Upper lobe of right lung (tissue), 1 donor: Measurements from ENCODE around the gene DNAJC12. TPM values are rescaled to one million over a fixed set of nuclear protein-coding genes. Genes with fewer than 3 reads are reported as not detected.
"Not testable (repeated sequence)": the region's sequence is repeated elsewhere in the genome, so short reads cannot be mapped to it uniquely, and the experiment has no call there.

Experiments
- ATAC-seq: fragments of 200-7000 bp; cut with Tn5 transposase; one replicate; pipeline ENCODE4 v1.9.1; 2020; ENCODE audit warnings: mild to moderate bottlenecking, moderate library complexity
- DNase-seq: peaks from one replicate; pipeline ENCODE4 v3.0.0-alpha.2; 2020
- H3K27ac ChIP-seq: fragments of 200-600 bp; one replicate; pipeline ENCODE4 v1.8.0; 2022
- H3K27me3 ChIP-seq: fragments of 200-600 bp; one replicate; pipeline ENCODE4 v1.8.0; 2022; ENCODE audit warnings: mild to moderate bottlenecking
- H3K36me3 ChIP-seq: fragments of 200-600 bp; one replicate; pipeline ENCODE4 v1.8.0; 2022
- H3K4me1 ChIP-seq: fragments of 200-600 bp; one replicate; pipeline ENCODE4 v1.8.0; 2022
- H3K4me3 ChIP-seq: fragments of 200-600 bp; one replicate; pipeline ENCODE4 v1.8.0; 2022; ENCODE audit warnings: mild to moderate bottlenecking
- H3K9me3 ChIP-seq: fragments of 200-600 bp; one replicate; pipeline ENCODE4 v1.8.0; 2022
- CTCF ChIP-seq: fragments of 200-600 bp; IDR thresholded peaks from one replicate; pipeline ENCODE4 v1.8.0; 2022; ENCODE audit warnings: antibody characterized with exemption
- intact Hi-C: fragments of 100-400 bp; cut with DNase I; formaldehyde crosslinking; loops from one replicate; pipeline ENCODE4 v1.11.0; 2022
- total RNA-seq: library from RNA; stranded (reverse); fragmentation: NEBNext Ultra II Directional; extraction: Animal tissue kit (Norgen Biotek cat#: 25700); gene quantifications from one replicate; pipeline ENCODE4 v1.2.1, GENCODE V29; 2021
- donor health status: DM: no; HTN: yes; CAD: no; lungs with severe emphysema.

The DNAJC12 gene
- total RNA-seq, 1 donor from 2014 or later, result 1.6 TPM

GRCh38 chr10:67780759-67781538, 57.0 kb downstream of the DNAJC12 start:
- no peaks in the 10 kb centered on the region for H3K4me1 ChIP-seq
- ATAC-seq, result no peak

GRCh38 chr10:67780204-67780621, 57.8 kb downstream of the DNAJC12 start:
- intact Hi-C loops, H3K27me3 ChIP-seq, H3K4me1 ChIP-seq, H3K36me3 ChIP-seq, H3K4me3 ChIP-seq, ATAC-seq, DNase-seq, H3K27ac ChIP-seq, H3K9me3 ChIP-seq: not testable (repeated sequence)

More at GRCh38 chr10:67780759-67781538, 57.0 kb downstream of the DNAJC12 start:
- DNase-seq, result no peak
- no peak overlapping the region for H3K27ac ChIP-seq
- no peaks in the 10 kb centered on the region for H3K27me3 ChIP-seq
- H3K4me3 ChIP-seq, result no peak overlapping the region
- intact Hi-C loops, result no loop called here
- no peaks in the 10 kb centered on the region for H3K36me3 ChIP-seq
- H3K9me3 ChIP-seq, result no peaks in the 10 kb centered on the region
- TF ChIP-seq CTCF, result no peak

GRCh38 chr10:67779465-67780203, 58.4 kb downstream of the DNAJC12 start:
- ATAC-seq (peak; percentile 92), DNase-seq (no peak)
- no peak overlapping the region for H3K4me3 ChIP-seq
- no peaks in the 10 kb centered on the region for H3K9me3 ChIP-seq
- intact Hi-C loops, result no loop called here
- H3K4me1 ChIP-seq, result no peaks in the 10 kb centered on the region
- no peaks in the 10 kb centered on the region for H3K36me3 ChIP-seq
- H3K27me3 ChIP-seq, result no peaks in the 10 kb centered on the region
- TF ChIP-seq CTCF, result peak; percentile 83
- no peak overlapping the region for H3K27ac ChIP-seq

GRCh38 chr10:67776371-67776770, 61.6 kb downstream of the DNAJC12 start:
- no peak overlapping the region for H3K27ac ChIP-seq
- H3K4me1 ChIP-seq, result no peaks in the 10 kb centered on the region
- H3K4me3 ChIP-seq, result no peak overlapping the region
- DNase-seq (no peak), ATAC-seq (no peak)
- H3K27me3 ChIP-seq, result no peaks in the 10 kb centered on the region
- no peaks in the 10 kb centered on the region for H3K36me3 ChIP-seq
- no peak for TF ChIP-seq CTCF
- intact Hi-C loops, result no loop called here
- H3K9me3 ChIP-seq, result no peaks in the 10 kb centered on the region

GRCh38 chr10:67775279-67775678, 62.7 kb downstream of the DNAJC12 start:
- Histone ChIP-seq H3K27ac (no peak overlapping the region), H3K27me3 (no peaks in the 10 kb centered on the region), H3K4me1 (no peaks in the 10 kb centered on the region), H3K4me3 (no peak overlapping the region), H3K9me3 (no peaks in the 10 kb centered on the region), H3K36me3 (no peaks in the 10 kb centered on the region)
- DNase-seq (no peak), ATAC-seq (no peak)
- intact Hi-C loops, result no loop called here
- TF ChIP-seq CTCF, result no peak

GRCh38 chr10:67772894-67773511, 65.0 kb downstream of the DNAJC12 start:
- Histone ChIP-seq H3K27me3 (no peaks in the 10 kb centered on the region), H3K27ac (no peak overlapping the region), H3K4me1 (no peaks in the 10 kb centered on the region), H3K36me3 (no peaks in the 10 kb centered on the region), H3K4me3 (no peak overlapping the region), H3K9me3 (no peaks in the 10 kb centered on the region)
- no peak for TF ChIP-seq CTCF
- ATAC-seq, result peak; percentile 93
- intact Hi-C loops, result no loop called here
- DNase-seq, result no peak
